Neural progenitor cell (in vitro differentiated cells): ENCODE measurements around the gene TIMM22. TPM values are rescaled to one million over a fixed set of nuclear protein-coding genes. Genes with fewer than 3 reads are reported as not detected.

ENCODE experiments used
- DNase-seq: peaks from one replicate; pipeline ENCODE4 v3.0.0-alpha.2; 2016; ENCODE audit warnings: low spot score
- H2AFZ ChIP-seq: fragments of 200-600 bp; sonication (generic); replicated peaks from 2 replicates; pipeline ENCODE4 v1.6.1; 2016; ENCODE audit warnings: antibody characterized with exemption
- H3F3A ChIP-seq: fragments of 200-600 bp; sonication (generic); 2 replicates; pipeline ENCODE4 v1.6.1; 2016; ENCODE audit warnings: antibody characterized with exemption, low read depth
- H3K27ac ChIP-seq: fragments of 200-600 bp; sonication (generic); 2 replicates; pipeline ENCODE4 v1.5.1; 2016; ENCODE audit warnings: mild to moderate bottlenecking
- H3K27me3 ChIP-seq: fragments of 200-600 bp; sonication (generic); 2 replicates; pipeline ENCODE4 v1.6.1; 2016; ENCODE audit warnings: mild to moderate bottlenecking, moderate library complexity
- H3K36me3 ChIP-seq: fragments of 200-600 bp; sonication (generic); 2 replicates; pipeline ENCODE4 v1.5.1; 2016
- H3K4me1 ChIP-seq: fragments of 200-600 bp; sonication (generic); 2 replicates; pipeline ENCODE4 v1.6.1; 2016; ENCODE audit warnings: mixed run types
- H3K4me2 ChIP-seq: fragments of 200-600 bp; sonication (generic); 2 replicates; pipeline ENCODE4 v1.6.1; 2016
- H3K4me3 ChIP-seq: fragments of 200-600 bp; sonication (generic); 2 replicates; pipeline ENCODE4 v1.5.1; 2016
- H3K79me2 ChIP-seq: fragments of 200-600 bp; sonication (generic); 2 replicates; pipeline ENCODE4 v1.6.1; 2016; ENCODE audit warnings: low read depth
- H3K9ac ChIP-seq: fragments of 200-600 bp; sonication (generic); 2 replicates; pipeline ENCODE4 v1.6.1; 2016
- H3K9me3 ChIP-seq: fragments of 200-600 bp; sonication (generic); 2 replicates; pipeline ENCODE4 v1.5.1; 2016; ENCODE audit warnings: low read depth
- H4K20me1 ChIP-seq: fragments of 200-600 bp; sonication (generic); 2 replicates; pipeline ENCODE4 v1.6.1; 2016; ENCODE audit warnings: low read depth
- H3K27ac Mint-ChIP-seq: 3 replicates; pipeline ENCODE4 v1.8.0; 2021; ENCODE audit warnings: mixed read lengths
- H3K27me3 Mint-ChIP-seq: 2 replicates; pipeline ENCODE4 v1.8.0; 2022; ENCODE audit warnings: low read depth, mild to moderate bottlenecking, inconsistent platforms, moderate library complexity, mixed read lengths; ENCODE audit not compliant: insufficient read depth
- H3K36me3 Mint-ChIP-seq: 3 replicates; pipeline ENCODE4 v1.8.0; 2021; ENCODE audit warnings: mixed read lengths
- H3K4me1 Mint-ChIP-seq: 3 replicates; pipeline ENCODE4 v1.8.0; 2021; ENCODE audit warnings: mixed read lengths
- H3K4me3 Mint-ChIP-seq: 3 replicates; pipeline ENCODE4 v1.8.0; 2021; ENCODE audit warnings: mild to moderate bottlenecking, moderate library complexity, mixed read lengths
- H3K9me3 Mint-ChIP-seq: 3 replicates; pipeline ENCODE4 v1.8.0; 2020; ENCODE audit warnings: mixed read lengths
- CTCF ChIP-seq: fragments of 200-600 bp; sonication (generic); IDR thresholded peaks from 2 replicates; pipeline ENCODE4 v1.5.1; 2017; ENCODE audit warnings: antibody characterized with exemption, mild to moderate bottlenecking
- EZH2 ChIP-seq: fragments of 200-600 bp; sonication (generic); IDR thresholded peaks from 2 replicates; pipeline ENCODE4 v1.6.1; 2017; ENCODE audit warnings: antibody characterized with exemption, mild to moderate bottlenecking, moderate library complexity
- EZH2phosphoT487 ChIP-seq: fragments of 200-600 bp; sonication (generic); IDR thresholded peaks from 2 replicates; pipeline ENCODE4 v1.6.1; 2017; ENCODE audit warnings: antibody characterized with exemption
- total RNA-seq: library from RNA; depleted of rRNA; stranded (reverse); fragments of >200 nt; gene quantifications from 2 replicates; pipeline ENCODE4 v1.2.3, GENCODE V29; 2015; ENCODE audit warnings: low replicate concordance

TIMM22 gene
- total RNA-seq, 1 donor from 2014 or later: 11.7 TPM

GRCh38 chr17:1007310-1008007 lies 10.5 kb downstream of the TIMM22 start:
- Histone ChIP-seq H3K4me1 (no peaks in the 10 kb centered on the region), H3K4me2 (no peak overlapping the region), H3K4me3 (no peak overlapping the region), H3K9me3 (no peaks in the 10 kb centered on the region), H3K9ac (no peak overlapping the region), H3K27me3 (no peaks in the 10 kb centered on the region), H3F3A (no peaks in the 10 kb centered on the region), H2AFZ (no peak overlapping the region), H4K20me1 (no peaks in the 10 kb centered on the region), H3K79me2 (no peaks in the 10 kb centered on the region), H3K27ac (no peak overlapping the region), H3K36me3 (no peaks in the 10 kb centered on the region)
- DNase-seq: no peak
- peaks cover 6% of the 10 kb centered on the region for H3K4me1 Mint-ChIP-seq
- no peak for TF ChIP-seq EZH2phosphoT487
- no peak for TF ChIP-seq EZH2
- no peak for TF ChIP-seq CTCF
- no peak overlapping the region for H3K27ac Mint-ChIP-seq
- H3K4me3 Mint-ChIP-seq: no peak overlapping the region
- H3K27me3 Mint-ChIP-seq: peaks cover 12% of the 10 kb centered on the region
- H3K9me3 Mint-ChIP-seq: no peaks in the 10 kb centered on the region
- peaks cover 6% of the 10 kb centered on the region for H3K36me3 Mint-ChIP-seq

- Mint-ChIP-seq H3K36me3 (peaks cover 6% of the 10 kb centered on the region), H3K4me3 (no peak overlapping the region), H3K27ac (no peak overlapping the region), H3K9me3 (no peaks in the 10 kb centered on the region), H3K4me1 (peaks cover 6% of the 10 kb centered on the region), H3K27me3 (peaks cover 12% of the 10 kb centered on the region)
- H3K79me2 ChIP-seq: no peaks in the 10 kb centered on the region
- H4K20me1 ChIP-seq: no peaks in the 10 kb centered on the region
- H3F3A ChIP-seq: no peaks in the 10 kb centered on the region
- H3K4me1 ChIP-seq: no peaks in the 10 kb centered on the region
- H3K27me3 ChIP-seq: no peaks in the 10 kb centered on the region
- H3K4me3 ChIP-seq: no peak overlapping the region
- no peak for TF ChIP-seq EZH2phosphoT487
- TF ChIP-seq CTCF: no peak
- no peak for TF ChIP-seq EZH2
- no peak overlapping the region for H3K4me2 ChIP-seq
- H3K27ac ChIP-seq: no peak overlapping the region
- H3K9ac ChIP-seq: no peak overlapping the region
- no peak for DNase-seq
- no peaks in the 10 kb centered on the region for H3K9me3 ChIP-seq
- no peaks in the 10 kb centered on the region for H3K36me3 ChIP-seq
- no peak overlapping the region for H2AFZ ChIP-seq
These were observed 11.3 kb downstream of the TIMM22 start for GRCh38 chr17:1008008-1008761.

GRCh38 chr17:1009229-1010085 lies 12.5 kb downstream of the TIMM22 start:
- TF ChIP-seq CTCF (no peak), EZH2 (no peak), EZH2phosphoT487 (no peak)
- Histone ChIP-seq H3K27me3 (no peaks in the 10 kb centered on the region), H3K4me1 (no peaks in the 10 kb centered on the region), H2AFZ (no peak overlapping the region), H3F3A (no peaks in the 10 kb centered on the region), H3K4me3 (no peak overlapping the region), H3K27ac (no peak overlapping the region), H3K9ac (no peak overlapping the region), H3K9me3 (no peaks in the 10 kb centered on the region), H4K20me1 (no peaks in the 10 kb centered on the region), H3K4me2 (no peak overlapping the region), H3K36me3 (no peaks in the 10 kb centered on the region), H3K79me2 (no peaks in the 10 kb centered on the region)
- H3K36me3 Mint-ChIP-seq: peaks cover 9% of the 10 kb centered on the region
- peaks cover 14% of the 10 kb centered on the region for H3K27me3 Mint-ChIP-seq
- H3K4me1 Mint-ChIP-seq: peaks cover 6% of the 10 kb centered on the region
- H3K9me3 Mint-ChIP-seq: no peaks in the 10 kb centered on the region
- no peak overlapping the region for H3K27ac Mint-ChIP-seq
- no peak for DNase-seq
- no peak overlapping the region for H3K4me3 Mint-ChIP-seq
